ENCODE measurements around the gene C22orf23.

The C22orf23 gene

DNA sequence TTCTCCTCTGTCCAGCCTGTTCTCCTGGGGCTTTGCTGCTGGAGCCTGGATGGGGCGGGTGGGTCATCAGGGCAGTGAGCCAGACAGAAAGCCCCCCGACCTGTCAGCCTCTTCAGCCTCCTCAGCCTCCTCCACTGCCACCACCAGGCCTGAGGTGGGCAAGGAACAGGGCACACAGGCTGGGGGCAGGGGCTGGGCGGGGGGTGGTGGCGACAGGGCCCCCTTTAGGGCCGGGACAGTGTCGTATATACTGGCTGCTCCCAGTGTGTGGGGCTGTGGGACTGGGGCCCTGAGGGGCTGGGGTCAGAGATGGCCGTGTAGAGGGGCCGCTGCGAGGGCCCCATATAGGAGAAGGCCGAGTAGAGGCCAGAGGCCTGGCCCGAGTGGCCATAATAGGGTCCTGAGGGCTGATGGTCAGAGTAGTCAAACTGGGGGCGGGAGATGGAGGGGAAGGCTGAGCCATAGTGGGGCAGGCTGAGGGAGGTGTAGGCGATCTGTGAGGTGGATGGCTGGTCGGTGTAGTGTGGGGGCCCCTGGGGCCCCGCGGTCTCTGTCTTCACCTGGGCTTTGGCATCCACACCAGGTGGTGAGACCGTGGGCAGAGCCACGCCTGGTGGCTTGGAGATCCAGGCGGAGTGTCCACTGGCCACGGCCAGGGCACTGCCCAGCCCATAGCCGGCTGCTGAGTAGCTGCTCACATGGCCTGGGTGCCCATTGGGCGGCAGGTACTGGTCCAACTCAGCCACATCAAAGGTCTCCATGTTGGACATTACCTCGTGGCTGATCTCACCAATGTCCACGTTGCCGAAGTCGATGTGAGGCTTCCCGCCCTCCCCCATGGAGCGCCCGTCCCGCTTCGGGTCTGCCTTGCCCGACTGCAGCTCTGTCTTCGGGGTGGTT is 20.1 kb upstream of the C22orf23 start:
- H3K27ac ChIP-seq (ENCODE audit: low read depth, low read length) = no peak overlapping the region
- TF ChIP-seq EZH2phosphoT487 (conservative IDR thresholded peaks at IDR 0.05; ENCODE audit: low read length) = no peak
- TF ChIP-seq, protein P1, sequence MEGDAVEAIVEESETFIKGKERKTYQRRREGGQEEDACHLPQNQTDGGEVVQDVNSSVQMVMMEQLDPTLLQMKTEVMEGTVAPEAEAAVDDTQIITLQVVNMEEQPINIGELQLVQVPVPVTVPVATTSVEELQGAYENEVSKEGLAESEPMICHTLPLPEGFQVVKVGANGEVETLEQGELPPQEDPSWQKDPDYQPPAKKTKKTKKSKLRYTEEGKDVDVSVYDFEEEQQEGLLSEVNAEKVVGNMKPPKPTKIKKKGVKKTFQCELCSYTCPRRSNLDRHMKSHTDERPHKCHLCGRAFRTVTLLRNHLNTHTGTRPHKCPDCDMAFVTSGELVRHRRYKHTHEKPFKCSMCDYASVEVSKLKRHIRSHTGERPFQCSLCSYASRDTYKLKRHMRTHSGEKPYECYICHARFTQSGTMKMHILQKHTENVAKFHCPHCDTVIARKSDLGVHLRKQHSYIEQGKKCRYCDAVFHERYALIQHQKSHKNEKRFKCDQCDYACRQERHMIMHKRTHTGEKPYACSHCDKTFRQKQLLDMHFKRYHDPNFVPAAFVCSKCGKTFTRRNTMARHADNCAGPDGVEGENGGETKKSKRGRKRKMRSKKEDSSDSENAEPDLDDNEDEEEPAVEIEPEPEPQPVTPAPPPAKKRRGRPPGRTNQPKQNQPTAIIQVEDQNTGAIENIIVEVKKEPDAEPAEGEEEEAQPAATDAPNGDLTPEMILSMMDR (IDR thresholded peaks at IDR 0.05; ENCODE audit: insufficient read depth, low read length, poor library complexity, severe bottlenecking) = no peak
- no peaks in the 10 kb centered on the region for H3K79me2 ChIP-seq (ENCODE audit: insufficient read depth, low read length)
- no peaks in the 10 kb centered on the region for H3K9me2 ChIP-seq (replicated peaks; ENCODE audit: insufficient read depth, low read length)
- no peak overlapping the region for H3K9ac ChIP-seq (ENCODE audit: low read length)
- no peak overlapping the region for H3K4me3 ChIP-seq (ENCODE audit: insufficient read depth, low read length, poor library complexity, severe bottlenecking)
- no peaks in the 10 kb centered on the region for H3F3A ChIP-seq (ENCODE audit: insufficient read depth)
- H4K20me1 ChIP-seq (ENCODE audit: low read depth, low read length) = no peaks in the 10 kb centered on the region
- no peak overlapping the region for H2AFZ ChIP-seq (ENCODE audit: low read depth, low read length, severe bottlenecking)
- H3K36me3 ChIP-seq (ENCODE audit: low read length) = no peaks in the 10 kb centered on the region
- no peaks in the 10 kb centered on the region for H3K9me3 ChIP-seq (ENCODE audit: insufficient read depth, low read length)
- no peak overlapping the region for H3K4me2 ChIP-seq (ENCODE audit: low read depth, low read length, poor library complexity, severe bottlenecking)
- H3K27me3 ChIP-seq (ENCODE audit: low read length) = no peaks in the 10 kb centered on the region

DNA sequence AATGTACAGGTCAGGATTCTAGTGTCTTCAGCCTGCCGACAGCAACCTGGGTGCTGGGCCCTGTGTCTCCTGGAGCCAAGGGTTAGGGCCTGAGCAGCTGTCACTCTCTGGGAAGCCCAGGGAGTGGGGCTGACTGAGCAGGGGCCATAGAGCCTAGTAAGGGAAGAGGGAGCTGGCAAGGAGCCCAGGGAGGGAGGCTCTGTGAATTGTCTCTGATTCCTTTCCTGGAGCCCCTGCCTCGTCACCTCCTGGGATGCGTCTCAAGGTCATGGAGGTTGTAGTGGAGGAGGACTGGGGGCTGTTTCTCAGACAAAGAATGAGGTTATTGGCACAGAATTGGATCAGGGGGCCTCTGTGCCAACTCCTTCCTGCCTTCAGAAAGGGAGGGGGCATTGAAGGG is 19.1 kb upstream of the C22orf23 start:
- Histone ChIP-seq H3K4me3 (ENCODE audit: insufficient read depth, low read length, poor library complexity, severe bottlenecking) (no peak overlapping the region), H3K4me2 (ENCODE audit: low read depth, low read length, poor library complexity, severe bottlenecking) (no peak overlapping the region), H4K20me1 (ENCODE audit: low read depth, low read length) (no peaks in the 10 kb centered on the region), H3K9me3 (ENCODE audit: insufficient read depth, low read length) (no peaks in the 10 kb centered on the region), H3K9me2 (replicated peaks; ENCODE audit: insufficient read depth, low read length) (no peaks in the 10 kb centered on the region), H3K27me3 (ENCODE audit: low read length) (no peaks in the 10 kb centered on the region), H3K79me2 (ENCODE audit: insufficient read depth, low read length) (no peaks in the 10 kb centered on the region), H3F3A (ENCODE audit: insufficient read depth) (no peaks in the 10 kb centered on the region), H3K27ac (ENCODE audit: low read depth, low read length) (no peak overlapping the region), H2AFZ (ENCODE audit: low read depth, low read length, severe bottlenecking) (no peak overlapping the region), H3K9ac (ENCODE audit: low read length) (no peak overlapping the region), H3K36me3 (ENCODE audit: low read length) (no peaks in the 10 kb centered on the region)
- TF ChIP-seq, protein P1 (IDR thresholded peaks at IDR 0.05; ENCODE audit: insufficient read depth, low read length, poor library complexity, severe bottlenecking) = no peak

DNA sequence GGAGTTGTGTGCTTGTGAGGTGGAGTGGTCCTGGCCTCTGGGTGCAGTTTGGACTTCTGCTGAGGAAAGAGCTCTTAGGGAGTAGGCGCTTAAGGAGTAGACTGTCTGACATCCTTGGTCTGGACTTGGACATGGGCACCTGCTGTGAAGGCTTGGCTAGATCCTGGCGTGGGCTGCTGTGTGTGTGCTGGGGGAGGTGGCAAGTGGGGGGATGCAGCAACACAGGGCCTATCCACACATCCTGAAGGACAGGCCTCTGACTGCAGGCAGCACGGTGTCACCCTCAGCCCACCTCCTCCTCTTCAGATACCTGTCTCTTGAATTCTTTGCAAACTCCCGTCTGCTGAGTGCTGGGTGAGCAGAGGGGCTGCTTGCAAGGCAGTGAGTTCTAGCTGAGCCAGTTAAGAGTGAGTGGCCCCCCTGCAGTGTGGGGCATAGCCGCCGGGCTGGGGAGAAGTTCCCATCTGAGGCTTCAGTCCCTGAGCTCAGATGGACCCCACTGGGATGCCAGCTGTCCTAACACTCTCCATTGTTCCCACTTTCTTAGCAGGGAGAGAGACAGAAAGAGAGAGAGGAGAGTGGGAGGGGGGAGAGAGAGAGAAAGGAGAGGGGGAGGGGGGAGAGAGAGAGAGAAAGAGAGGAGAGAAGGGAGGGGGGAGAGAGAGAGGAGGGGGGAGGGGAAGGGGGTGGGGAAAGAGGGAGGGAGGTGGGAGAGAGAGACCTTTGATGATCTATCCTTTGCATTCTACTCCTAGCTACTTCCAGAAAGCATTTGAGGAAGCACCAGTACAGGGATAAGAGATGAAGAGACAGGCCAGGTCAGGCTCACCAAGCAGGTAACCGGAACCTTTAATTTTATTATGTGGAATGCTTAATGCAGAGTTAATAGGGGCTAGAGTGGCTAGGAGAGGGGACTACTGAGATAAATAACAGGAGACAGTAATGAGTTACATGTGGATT is 18.4 kb upstream of the C22orf23 start:
- Histone ChIP-seq H3K4me3 (ENCODE audit: insufficient read depth, low read length, poor library complexity, severe bottlenecking) (no peak overlapping the region), H3F3A (ENCODE audit: insufficient read depth) (no peaks in the 10 kb centered on the region), H3K27ac (ENCODE audit: low read depth, low read length) (no peak overlapping the region), H3K27me3 (ENCODE audit: low read length) (no peaks in the 10 kb centered on the region), H3K9me2 (replicated peaks; ENCODE audit: insufficient read depth, low read length) (no peaks in the 10 kb centered on the region), H3K36me3 (ENCODE audit: low read length) (0 out of 2 replicates have a peak, but pooled peaks cover 4% of the 10 kb centered on the region), H3K4me2 (ENCODE audit: low read depth, low read length, poor library complexity, severe bottlenecking) (no peak overlapping the region), H3K9me3 (ENCODE audit: insufficient read depth, low read length) (no peaks in the 10 kb centered on the region), H4K20me1 (ENCODE audit: low read depth, low read length) (no peaks in the 10 kb centered on the region), H3K79me2 (ENCODE audit: insufficient read depth, low read length) (no peaks in the 10 kb centered on the region), H3K9ac (ENCODE audit: low read length) (no peak overlapping the region), H2AFZ (ENCODE audit: low read depth, low read length, severe bottlenecking) (no peak overlapping the region)
- TF ChIP-seq, protein P1 (IDR thresholded peaks at IDR 0.05; ENCODE audit: insufficient read depth, low read length, poor library complexity, severe bottlenecking) = no peak
